Stomach (tissue), 9 donors: ENCODE data around the gene CNOT6L. TPM values are rescaled to one million over a fixed set of nuclear protein-coding genes. Genes with fewer than 3 reads are reported as not detected.

Source experiments
- DNase-seq, 2 donors: peaks; one replicate each; pipeline versions ENCODE4 v3.0.0 to v3.0.0-alpha.2; 2013 to 2019
- H3K27ac ChIP-seq, 5 donors: fragments of 200-600 bp in 4 of 5; sonication (generic) in 4 of 5; one replicate each; pipeline ENCODE4 v1.5.1; 2013 to 2019; ENCODE audit warnings: mild to moderate bottlenecking in 1 of 5, moderate library complexity in 1 of 5
- H3K27me3 ChIP-seq, 3 donors: fragments of 200-600 bp; sonication (generic); one replicate each; pipeline ENCODE4 v1.5.1; 2017 to 2019; ENCODE audit warnings: mixed run types in 1 of 3
- H3K36me3 ChIP-seq, 4 donors: fragments of 200-600 bp; sonication (generic); 1 replicate in 3 of 4; 2 replicates in 1 of 4; pipeline ENCODE4 v1.5.1; 2016 to 2019
- H3K4me1 ChIP-seq, 4 donors: fragments of 200-600 bp; sonication (generic); one replicate each; pipeline ENCODE4 v1.5.1; 2016 to 2019
- H3K4me3 ChIP-seq, 4 donors: fragments of 200-600 bp; sonication (generic) in 3 of 4; one replicate each; pipeline ENCODE4 v1.5.1; 2016 to 2019; ENCODE audit warnings: mild to moderate bottlenecking in 1 of 4
- H3K9me3 ChIP-seq, 4 donors: fragments of 200-600 bp; sonication (generic); one replicate each; pipeline ENCODE4 v1.5.1; 2016 to 2019
- EP300 ChIP-seq: sonication (generic); formaldehyde crosslinking; IDR thresholded peaks from one replicate; pipeline ENCODE4 v1.6.1; 2017; ENCODE audit warnings: antibody characterized with exemption
- POLR2A ChIP-seq, 4 donors: fragments of 450-650 bp; IDR thresholded peaks; one replicate each; pipeline ENCODE4 v1.6.1; 2016; ENCODE audit warnings: antibody characterized with exemption in 4 of 4, control low read depth in 2 of 4, mild to moderate bottlenecking in 1 of 4, moderate library complexity in 1 of 4
- POLR2AphosphoS5 ChIP-seq, 3 donors: sonication (generic); formaldehyde crosslinking; IDR thresholded peaks; one replicate each; pipeline ENCODE4 v1.6.1; 2016; ENCODE audit warnings: antibody characterized with exemption in 3 of 3
- WGBS, 5 donors: extraction: QIAGEN DNeasy Blood & Tissue Kit in 3 of 5; methylation state at CpG; one replicate each; pipeline versions ENCODE4 v1.1.5 to v1.1.7; 2013 to 2018; 5-methylcytosine and 5-hydroxymethylcytosine counted together
- intact Hi-C: fragments of 100-400 bp; cut with DNase I; formaldehyde crosslinking; loops from one replicate; pipeline ENCODE4 v1.15.1; 2023; ENCODE audit warnings: low total_unique reads
- polyA plus RNA-seq, 3 donors: library from polyadenylated mRNA; stranded (reverse); fragments of 200-250 nt; gene quantifications; one replicate each; pipeline ENCODE4 v1.2.3, GENCODE V29; 2013
- total RNA-seq, 5 donors: library from RNA; depleted of rRNA; stranded (reverse); fragments of >200 nt; gene quantifications; one replicate each; pipeline versions ENCODE4 v1.1.0 to v1.2.3, GENCODE V29; 2014 to 2016
- TF ChIP-seq, protein P1 (sequence below), 7 experiments: fragments of 450-650 bp in 4 of 7; fragments of 200-600 bp in 3 of 7; sonication (generic) in 3 of 7; IDR thresholded peaks; one replicate each; pipeline ENCODE4 v1.5.1; 2016 to 2019; ENCODE audit warnings: antibody characterized with exemption in 7 of 7, control low read depth in 2 of 7, mild to moderate bottlenecking in 1 of 7
- donor health status: healthy with polysubstance abuse.
- donor health status: Bipolar disorder and iron deficiency.
- donor health status: healthy.

Gene CNOT6L
- total and polyA plus RNA-seq, 8 donors: 4.6 to 74.5 (median 7.4) TPM

GRCh38 chr4:77797239-77797638 is 21.9 kb downstream of the CNOT6L start:
- no peak for TF ChIP-seq POLR2AphosphoS5 (IDR thresholded peaks at IDR 0.05)
- TF ChIP-seq POLR2A (IDR thresholded peaks at IDR 0.05): no peak
- TF ChIP-seq, protein P1, sequence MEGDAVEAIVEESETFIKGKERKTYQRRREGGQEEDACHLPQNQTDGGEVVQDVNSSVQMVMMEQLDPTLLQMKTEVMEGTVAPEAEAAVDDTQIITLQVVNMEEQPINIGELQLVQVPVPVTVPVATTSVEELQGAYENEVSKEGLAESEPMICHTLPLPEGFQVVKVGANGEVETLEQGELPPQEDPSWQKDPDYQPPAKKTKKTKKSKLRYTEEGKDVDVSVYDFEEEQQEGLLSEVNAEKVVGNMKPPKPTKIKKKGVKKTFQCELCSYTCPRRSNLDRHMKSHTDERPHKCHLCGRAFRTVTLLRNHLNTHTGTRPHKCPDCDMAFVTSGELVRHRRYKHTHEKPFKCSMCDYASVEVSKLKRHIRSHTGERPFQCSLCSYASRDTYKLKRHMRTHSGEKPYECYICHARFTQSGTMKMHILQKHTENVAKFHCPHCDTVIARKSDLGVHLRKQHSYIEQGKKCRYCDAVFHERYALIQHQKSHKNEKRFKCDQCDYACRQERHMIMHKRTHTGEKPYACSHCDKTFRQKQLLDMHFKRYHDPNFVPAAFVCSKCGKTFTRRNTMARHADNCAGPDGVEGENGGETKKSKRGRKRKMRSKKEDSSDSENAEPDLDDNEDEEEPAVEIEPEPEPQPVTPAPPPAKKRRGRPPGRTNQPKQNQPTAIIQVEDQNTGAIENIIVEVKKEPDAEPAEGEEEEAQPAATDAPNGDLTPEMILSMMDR (IDR thresholded peaks at IDR 0.05): no peak
- TF ChIP-seq EP300: no peak
- Histone ChIP-seq H3K4me1 (peaks cover 34 to 61% (median 46%) of the 10 kb centered on the region in 4 donors), H3K9me3 (no peaks in the 10 kb centered on the region), H3K27me3 (no peaks in the 10 kb centered on the region), H3K36me3 (no peaks in the 10 kb centered on the region), H3K4me3 (no peak overlapping the region), H3K27ac (no peak overlapping the region)
- intact Hi-C loops: no loop called here
- no peak for DNase-seq

- no peak overlapping the region for H3K4me3 ChIP-seq
- H3K27ac ChIP-seq: no peak overlapping the region
- H3K9me3 ChIP-seq: no peaks in the 10 kb centered on the region
- WGBS, 5 donors: 92 to 100% (median 97%) methylated on average over 1 of the region's 1 CpG
- no peak for DNase-seq
- H3K36me3 ChIP-seq: no peaks in the 10 kb centered on the region
- intact Hi-C loops: no loop called here
- TF ChIP-seq, protein P1 (IDR thresholded peaks at IDR 0.05): no peak
- no peak for TF ChIP-seq POLR2A (IDR thresholded peaks at IDR 0.05)
- TF ChIP-seq EP300: no peak
- TF ChIP-seq POLR2AphosphoS5 (IDR thresholded peaks at IDR 0.05): no peak
- H3K4me1 ChIP-seq: peaks cover 15 to 58% (median 38%) of the 10 kb centered on the region in 4 donors
- no peaks in the 10 kb centered on the region for H3K27me3 ChIP-seq
Measured at GRCh38 chr4:77795326-77795725, 23.8 kb downstream of the CNOT6L start.

GRCh38 chr4:77790146-77790545 is 29.0 kb downstream of the CNOT6L start:
- Histone ChIP-seq H3K9me3 (no peaks in the 10 kb centered on the region), H3K27ac (no peak overlapping the region), H3K36me3 (no peaks in the 10 kb centered on the region), H3K4me3 (no peak overlapping the region), H3K4me1 (peaks cover 0 to 61% (median 28%) of the 10 kb centered on the region in 4 donors), H3K27me3 (no peaks in the 10 kb centered on the region)
- intact Hi-C loops: no loop called here
- 81 to 96% (median 96%) methylated on average over 1 of the region's 1 CpG for WGBS, 5 donors
- TF ChIP-seq POLR2AphosphoS5 (IDR thresholded peaks at IDR 0.05): no peak
- TF ChIP-seq, protein P1 (IDR thresholded peaks at IDR 0.05): no peak
- TF ChIP-seq EP300: no peak
- no peak for TF ChIP-seq POLR2A (IDR thresholded peaks at IDR 0.05)
- DNase-seq: no peak

- Histone ChIP-seq H3K9me3 (no peaks in the 10 kb centered on the region), H3K4me3 (no peak overlapping the region), H3K4me1 (peaks cover 0 to 62% (median 33%) of the 10 kb centered on the region in 4 donors), H3K27ac (no peak overlapping the region), H3K27me3 (no peaks in the 10 kb centered on the region), H3K36me3 (no peaks in the 10 kb centered on the region)
- DNase-seq: no peak
- 41 to 86% (median 69%) methylated on average over 2 of the region's 2 CpGs for WGBS, 5 donors
- TF ChIP-seq POLR2A (IDR thresholded peaks at IDR 0.05) (no peak), POLR2AphosphoS5 (IDR thresholded peaks at IDR 0.05) (no peak), EP300 (no peak)
- TF ChIP-seq, protein P1 (IDR thresholded peaks at IDR 0.05): no peak
- intact Hi-C loops: no loop called here
Measured at GRCh38 chr4:77788990-77789389, 30.2 kb downstream of the CNOT6L start.
